ACC112 (cell line): Measurements from ENCODE around the gene TRPM2.

Source experiments
- H2AFZ ChIP-seq: fragments of 200-600 bp; sonication (generic); one replicate; pipeline ENCODE4 v1.6.0; 2017; ENCODE audit warnings: antibody characterized with exemption, low read length; ENCODE audit not compliant: unreplicated experiment
- H3K27ac ChIP-seq: fragments of 200-600 bp; sonication (generic); 2 replicates; pipeline ENCODE4 v1.5.1; 2014; ENCODE audit warnings: low read depth, mild to moderate bottlenecking, antibody characterized with exemption, low read length, moderate library complexity
- H3K27me3 ChIP-seq: fragments of 200-600 bp; sonication (generic); 2 replicates; pipeline ENCODE4 v1.6.1; 2014; ENCODE audit warnings: mild to moderate bottlenecking, antibody characterized with exemption, low read length, moderate library complexity, mixed read lengths; ENCODE audit not compliant: insufficient read depth
- H3K36me3 ChIP-seq: fragments of 200-600 bp; sonication (generic); 2 replicates; pipeline ENCODE4 v1.6.1; 2016; ENCODE audit warnings: mild to moderate bottlenecking, antibody characterized with exemption, low read length, moderate library complexity, mixed read lengths; ENCODE audit not compliant: insufficient read depth
- H3K4me1 ChIP-seq: fragments of 200-600 bp; sonication (generic); one replicate; pipeline ENCODE4 v1.6.1; 2016; ENCODE audit warnings: low read length, mixed read lengths; ENCODE audit not compliant: insufficient read depth, unreplicated experiment, control insufficient read depth
- H3K4me3 ChIP-seq: fragments of 200-600 bp; sonication (generic); 2 replicates; pipeline ENCODE4 v1.5.1; 2014; ENCODE audit warnings: mild to moderate bottlenecking, low read depth, low read length
- H3K79me2 ChIP-seq: fragments of 200-600 bp; sonication (generic); one replicate; pipeline ENCODE4 v1.6.0; 2016; ENCODE audit warnings: low read length; ENCODE audit not compliant: control insufficient read depth, unreplicated experiment, insufficient read depth

The TRPM2 gene

DNA sequence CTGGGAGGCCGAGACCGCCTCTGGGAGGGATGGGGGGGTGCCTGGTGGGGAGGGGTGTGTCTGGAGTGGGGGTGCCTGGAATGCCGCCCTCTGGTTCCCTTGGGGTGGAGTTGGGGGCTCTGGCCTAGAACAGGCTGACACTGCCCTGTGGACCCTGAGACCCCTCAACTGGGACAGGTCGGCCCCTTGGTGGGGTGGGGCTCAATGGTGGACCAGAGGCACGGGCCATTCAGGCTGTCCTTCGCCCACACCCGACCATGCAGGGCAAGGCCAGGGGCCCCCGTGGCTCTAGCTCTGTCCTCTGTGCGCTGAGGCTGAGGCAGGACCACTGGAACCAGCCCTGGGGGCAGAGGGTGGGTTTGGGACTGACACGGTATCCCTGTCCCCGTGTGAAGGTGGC is 38.9 kb upstream of the TRPM2 start:
- Histone ChIP-seq H3K27me3 (no peaks in the 10 kb centered on the region), H3K4me3 (no peak overlapping the region), H2AFZ (no peak overlapping the region), H3K36me3 (peaks cover 5% of the 10 kb centered on the region; the same call in 1 of the 2 replicates), H3K79me2 (no peaks in the 10 kb centered on the region), H3K4me1 (no peaks in the 10 kb centered on the region), H3K27ac (no peak overlapping the region)

DNA sequence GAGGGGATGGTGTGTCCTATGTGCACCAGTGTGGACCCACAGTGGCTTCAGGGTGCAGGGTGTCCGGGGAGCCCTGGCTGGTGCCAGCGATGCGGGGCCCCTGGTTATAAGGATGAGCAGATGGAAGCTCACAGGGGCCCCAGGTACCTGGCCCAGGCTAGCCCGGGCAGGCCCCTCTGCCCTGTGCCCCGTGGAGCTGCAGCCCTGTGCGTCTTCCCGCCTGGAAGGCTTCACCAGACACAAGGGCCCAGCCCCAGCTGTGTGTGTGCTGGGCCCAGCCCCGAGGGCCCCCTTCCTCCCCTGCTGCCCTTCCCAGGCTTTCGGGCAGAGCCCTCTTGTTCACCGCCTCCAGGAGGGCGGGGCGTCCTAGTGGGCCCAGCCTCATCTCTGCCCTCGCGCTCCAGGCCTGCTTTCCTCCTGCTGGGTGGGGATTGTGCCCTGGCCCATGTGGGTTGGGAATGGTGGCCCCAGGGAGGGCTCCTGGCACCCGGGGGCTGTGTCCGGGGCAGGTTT is 37.7 kb upstream of the TRPM2 start:
- H3K27ac ChIP-seq = no peak overlapping the region
- no peak overlapping the region for H2AFZ ChIP-seq
- no peak overlapping the region for H3K4me3 ChIP-seq
- H3K4me1 ChIP-seq = no peaks in the 10 kb centered on the region
- H3K79me2 ChIP-seq = no peaks in the 10 kb centered on the region
- H3K36me3 ChIP-seq = peaks cover 5% of the 10 kb centered on the region; the same call in 1 of the 2 replicates
- no peaks in the 10 kb centered on the region for H3K27me3 ChIP-seq

DNA sequence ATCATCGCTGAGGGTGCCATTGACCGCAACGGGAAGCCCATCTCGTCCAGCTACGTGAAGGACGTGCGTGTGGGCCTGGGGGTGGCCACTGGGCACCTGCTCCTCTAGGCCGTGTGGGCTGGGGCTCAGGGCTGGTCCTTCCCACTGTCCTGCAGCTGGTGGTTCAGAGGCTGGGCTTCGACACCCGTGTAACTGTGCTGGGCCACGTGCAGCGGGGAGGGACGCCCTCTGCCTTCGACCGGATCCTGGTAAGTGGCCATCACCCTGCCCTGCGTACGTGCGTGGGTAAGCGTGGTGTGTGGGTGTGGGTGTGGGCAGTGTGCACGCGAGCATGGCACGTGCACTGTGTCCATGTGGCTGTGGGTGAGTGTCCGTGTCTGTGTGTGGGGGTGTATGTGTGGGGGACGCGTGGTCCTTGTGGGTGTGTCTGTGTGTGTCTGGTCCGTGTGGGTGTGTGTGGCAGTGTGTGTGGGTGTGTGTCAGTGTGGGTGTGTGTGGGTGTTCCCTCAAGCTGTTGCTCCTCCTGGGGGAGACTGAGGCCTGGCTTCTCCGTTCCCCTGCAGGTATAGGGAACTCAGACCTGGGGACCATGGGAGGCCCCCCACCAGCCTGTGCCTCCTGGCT is 37.0 kb upstream of the TRPM2 start:
- Histone ChIP-seq H3K4me3 (no peak overlapping the region), H3K27ac (no peak overlapping the region), H3K27me3 (no peaks in the 10 kb centered on the region), H3K36me3 (peaks cover 5% of the 10 kb centered on the region; the same call in 1 of the 2 replicates), H2AFZ (no peak overlapping the region), H3K4me1 (no peaks in the 10 kb centered on the region), H3K79me2 (no peaks in the 10 kb centered on the region)

DNA sequence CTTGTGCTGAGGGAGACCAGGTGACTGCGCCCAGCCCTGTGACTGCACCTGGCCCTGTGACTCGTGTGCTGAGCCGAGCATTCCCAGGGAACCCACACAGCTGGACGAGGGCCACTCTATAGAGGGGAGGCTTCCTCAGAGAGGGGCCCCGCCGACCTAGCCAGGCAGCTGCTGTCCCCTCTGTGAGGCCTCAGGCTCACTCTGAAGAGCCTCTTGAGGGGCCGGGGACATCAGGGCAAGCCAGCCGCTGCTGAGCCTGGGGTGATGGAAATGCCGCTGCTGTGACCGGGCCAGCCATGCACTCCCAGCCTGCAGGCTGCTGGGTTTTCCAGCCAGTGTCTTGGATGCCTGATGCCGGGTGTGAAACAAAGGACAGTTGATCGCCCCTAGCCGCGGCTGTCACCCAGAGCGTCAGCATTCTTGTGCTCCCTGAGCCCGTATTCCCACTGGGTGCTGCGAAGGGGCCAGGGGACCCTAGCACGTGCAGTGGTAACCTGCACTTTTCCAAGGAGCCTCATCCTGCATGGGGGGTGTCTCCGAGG is 36.1 kb upstream of the TRPM2 start:
- H3K4me3 ChIP-seq = no peak overlapping the region
- H3K36me3 ChIP-seq = peaks cover 3% of the 10 kb centered on the region; the same call in 1 of the 2 replicates

DNA sequence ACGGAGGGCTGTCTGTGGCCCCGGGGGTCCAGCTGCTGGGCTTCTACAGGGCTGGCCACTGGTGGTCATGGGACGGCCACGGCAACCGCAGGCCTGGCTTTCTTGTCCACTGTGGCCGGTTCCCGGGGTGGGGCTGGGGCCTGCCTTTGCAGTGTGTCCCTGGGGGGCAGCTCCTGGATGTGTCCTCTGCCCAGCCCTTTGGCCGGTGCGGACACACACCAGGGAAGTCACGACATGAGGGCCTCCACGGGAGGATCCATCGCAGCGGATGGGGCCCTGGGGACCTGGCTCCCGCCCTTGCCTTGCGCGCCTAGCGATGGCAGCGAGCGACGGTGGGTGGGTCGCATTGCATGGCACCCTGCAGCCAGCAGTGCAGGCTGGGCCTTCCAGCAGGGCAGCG is 35.5 kb upstream of the TRPM2 start:
- Histone ChIP-seq H3K4me1 (no peaks in the 10 kb centered on the region), H2AFZ (no peak overlapping the region), H3K27me3 (no peaks in the 10 kb centered on the region), H3K27ac (no peak overlapping the region), H3K79me2 (no peaks in the 10 kb centered on the region), H3K36me3 (peaks cover 3% of the 10 kb centered on the region; the same call in 1 of the 2 replicates), H3K4me3 (no peak overlapping the region)

More for the DNA sequence above, 36.1 kb upstream of the TRPM2 start:
- H2AFZ ChIP-seq = no peak overlapping the region
- H3K4me1 ChIP-seq = no peaks in the 10 kb centered on the region
- no peaks in the 10 kb centered on the region for H3K27me3 ChIP-seq
- no peaks in the 10 kb centered on the region for H3K79me2 ChIP-seq
- no peak overlapping the region for H3K27ac ChIP-seq

DNA sequence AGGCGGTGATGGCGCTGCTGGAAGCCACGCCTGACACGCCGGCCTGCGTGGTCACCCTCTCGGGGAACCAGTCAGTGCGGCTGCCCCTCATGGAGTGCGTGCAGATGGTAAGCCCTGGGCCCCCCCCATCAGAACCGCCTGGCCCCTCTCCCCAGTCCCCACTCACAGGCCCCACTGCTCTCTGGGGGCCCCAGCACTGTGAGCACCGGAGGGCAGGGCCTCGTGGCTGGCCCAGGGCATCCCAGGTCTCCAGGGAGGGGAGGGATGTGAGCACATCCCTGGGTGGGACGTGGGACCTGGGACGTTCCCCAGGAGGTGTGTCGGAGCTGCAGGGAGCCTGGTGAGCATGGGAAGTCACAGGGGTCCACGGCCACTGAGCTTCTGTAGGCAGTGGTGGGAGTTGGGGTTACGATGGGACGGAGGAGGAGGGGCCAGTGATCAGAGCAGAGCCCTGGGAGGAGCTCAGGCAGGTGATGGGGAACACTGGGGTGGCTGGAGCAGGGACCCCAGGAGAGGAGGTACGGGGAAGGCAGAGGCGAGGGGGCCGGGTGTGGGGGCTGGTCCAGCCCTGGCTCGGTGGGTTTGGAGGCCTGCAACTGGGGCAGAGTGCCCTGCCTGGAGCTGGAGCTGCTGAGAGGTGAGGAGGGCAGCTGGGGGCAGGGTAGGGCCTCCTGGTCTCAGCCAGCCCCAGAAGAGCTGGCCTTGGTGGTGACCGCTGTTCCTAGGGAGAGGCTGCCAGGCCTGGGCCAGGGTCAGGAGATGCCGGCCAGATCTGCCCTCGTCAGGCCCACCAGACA is 34.7 kb upstream of the TRPM2 start:
- no peaks in the 10 kb centered on the region for H3K79me2 ChIP-seq
- H2AFZ ChIP-seq = no peak overlapping the region
- H3K4me3 ChIP-seq = no peak overlapping the region
- H3K36me3 ChIP-seq = no peaks in the 10 kb centered on the region
- no peaks in the 10 kb centered on the region for H3K27me3 ChIP-seq
- no peak overlapping the region for H3K27ac ChIP-seq
- no peaks in the 10 kb centered on the region for H3K4me1 ChIP-seq

DNA sequence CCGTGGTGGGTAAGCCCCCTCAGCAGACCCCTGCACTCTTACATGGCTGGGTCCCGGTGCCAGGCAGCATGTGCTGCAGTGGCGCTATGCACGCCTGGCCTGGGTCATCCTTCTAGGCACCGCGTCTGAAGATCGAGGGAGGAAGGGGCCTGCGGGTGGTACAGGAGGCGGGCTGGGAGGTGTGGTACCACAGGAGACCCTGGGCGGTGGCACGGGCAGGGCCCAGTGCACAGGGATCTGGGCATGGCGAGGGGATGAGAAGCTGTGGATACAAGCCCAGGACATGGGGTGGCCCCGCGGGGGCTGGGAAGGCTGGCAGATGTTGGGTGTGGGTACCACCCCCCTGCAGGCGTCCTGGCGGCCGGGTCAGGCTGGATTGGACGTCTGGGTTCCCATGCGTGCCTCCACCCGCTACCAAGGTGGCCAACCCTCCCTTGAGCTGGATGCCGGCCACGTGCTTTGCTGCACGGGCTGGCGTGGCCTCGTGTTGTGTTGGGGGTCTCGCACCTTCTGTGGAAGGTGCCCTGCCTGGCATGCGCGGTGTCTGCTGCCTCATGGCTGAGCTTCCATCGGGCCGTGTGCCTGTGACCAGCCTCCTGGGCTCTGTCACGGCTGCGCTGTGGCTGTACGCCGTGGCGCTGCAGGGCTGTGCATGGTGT is 33.9 kb upstream of the TRPM2 start:
- Histone ChIP-seq H3K4me1 (no peaks in the 10 kb centered on the region), H3K36me3 (no peaks in the 10 kb centered on the region; the same call in 1 of the 2 replicates), H3K79me2 (no peaks in the 10 kb centered on the region), H3K27ac (no peak overlapping the region), H2AFZ (no peak overlapping the region), H3K4me3 (no peak overlapping the region), H3K27me3 (no peaks in the 10 kb centered on the region)

DNA sequence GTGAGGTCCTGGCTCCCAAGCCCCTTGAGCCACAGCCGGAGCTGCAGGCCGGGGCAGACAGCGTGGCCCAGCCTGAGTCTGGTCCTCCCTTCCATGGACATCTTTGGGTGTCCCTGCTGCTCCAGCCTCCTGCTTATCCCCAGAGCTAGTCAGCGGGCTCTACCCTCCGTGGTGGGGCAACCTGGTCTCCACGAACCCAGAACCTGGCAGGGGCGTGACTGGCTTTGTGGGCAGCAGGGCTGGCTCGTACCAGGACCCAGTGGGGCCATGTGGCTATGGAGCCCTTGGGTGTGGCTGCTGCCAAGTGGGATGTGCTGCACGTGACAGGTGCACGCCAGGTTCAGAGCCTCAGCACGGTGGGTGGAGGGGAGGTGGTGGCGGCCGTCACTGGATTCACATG is 32.6 kb upstream of the TRPM2 start:
- no peaks in the 10 kb centered on the region for H3K79me2 ChIP-seq
- no peak overlapping the region for H2AFZ ChIP-seq
- H3K27ac ChIP-seq = no peak overlapping the region
- H3K4me1 ChIP-seq = no peaks in the 10 kb centered on the region
- no peaks in the 10 kb centered on the region for H3K27me3 ChIP-seq
- no peaks in the 10 kb centered on the region; the same call in 1 of the 2 replicates for H3K36me3 ChIP-seq
- H3K4me3 ChIP-seq = no peak overlapping the region

DNA sequence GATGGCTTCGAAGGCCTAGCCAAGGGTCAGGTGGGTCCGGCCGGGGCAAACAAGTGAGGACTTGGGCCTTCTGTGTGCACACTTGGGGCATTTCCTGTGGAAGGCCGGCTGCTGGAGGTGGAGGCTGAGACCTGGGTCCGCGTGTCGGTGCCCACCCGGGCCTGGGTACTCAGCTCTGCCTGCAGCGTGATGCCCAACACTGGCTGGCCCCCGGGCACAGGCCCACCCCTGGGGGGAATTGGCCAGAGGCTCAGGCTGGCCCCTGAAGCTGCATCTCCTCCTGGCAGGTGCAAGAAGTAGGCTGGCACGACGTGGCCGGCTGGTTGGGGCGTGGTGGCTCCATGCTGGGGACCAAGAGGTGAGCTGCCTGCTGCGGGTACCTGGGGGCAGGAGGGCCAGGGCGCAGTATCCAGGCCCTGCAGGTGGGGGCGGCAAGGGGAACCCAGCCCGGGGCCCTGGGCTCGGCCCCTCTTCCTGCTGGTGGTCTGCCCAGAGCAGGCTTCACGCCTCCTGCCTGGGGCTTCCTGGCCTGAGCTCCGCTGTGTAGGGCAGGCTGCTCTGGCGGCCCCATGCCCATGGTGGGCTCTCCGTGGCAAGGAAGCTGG is 31.5 kb upstream of the TRPM2 start:
- Histone ChIP-seq H3K27ac (no peak overlapping the region), H3K4me3 (no peak overlapping the region), H2AFZ (no peak overlapping the region), H3K27me3 (no peaks in the 10 kb centered on the region), H3K4me1 (no peaks in the 10 kb centered on the region), H3K36me3 (no peaks in the 10 kb centered on the region; the same call in 1 of the 2 replicates), H3K79me2 (no peaks in the 10 kb centered on the region)

DNA sequence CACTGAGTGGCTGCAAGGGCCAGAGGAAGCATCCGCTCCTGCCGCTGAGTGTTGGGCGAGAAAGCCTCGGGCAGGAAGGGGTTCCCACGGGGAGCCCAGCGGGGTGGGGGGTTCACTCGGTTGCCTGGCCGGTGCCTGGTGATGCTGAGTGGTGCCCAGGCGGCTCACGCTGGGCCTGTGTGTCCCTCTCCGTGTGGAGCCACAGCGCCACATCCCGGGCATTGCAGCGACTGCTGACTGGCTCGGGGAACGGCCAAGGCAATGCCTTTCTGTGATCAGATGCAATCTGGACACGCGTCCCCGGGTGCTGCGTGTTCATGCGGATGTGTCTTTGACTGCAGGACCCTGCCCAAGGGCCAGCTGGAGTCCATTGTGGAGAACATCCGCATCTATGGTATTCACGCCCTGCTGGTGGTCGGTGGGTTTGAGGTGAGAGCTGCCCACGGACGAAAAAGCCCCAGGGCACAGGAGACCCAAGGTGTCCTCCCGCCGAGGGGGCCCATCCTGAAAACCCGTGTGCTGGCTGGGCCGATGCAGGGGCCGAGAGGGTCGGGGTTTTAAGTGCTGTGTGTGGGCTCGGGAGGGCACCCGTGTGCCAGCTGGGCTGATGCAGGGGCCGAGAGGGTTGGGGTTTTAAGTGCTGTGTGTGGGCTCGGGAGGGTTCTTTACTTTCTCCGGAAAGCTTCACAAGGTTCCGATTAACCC is 30.6 kb upstream of the TRPM2 start:
- H3K27ac ChIP-seq = no peak overlapping the region
- no peaks in the 10 kb centered on the region for H3K27me3 ChIP-seq
- no peak overlapping the region for H2AFZ ChIP-seq
- no peaks in the 10 kb centered on the region; the same call in 1 of the 2 replicates for H3K36me3 ChIP-seq
- H3K4me3 ChIP-seq = no peak overlapping the region
- no peaks in the 10 kb centered on the region for H3K4me1 ChIP-seq
- H3K79me2 ChIP-seq = no peaks in the 10 kb centered on the region
